Measurements from ENCODE around the gene SYNE2.

- TF ChIP-seq CTCF (IDR thresholded peaks at IDR 0.05) = no peak
- no peak for TF ChIP-seq POLR2A (IDR thresholded peaks at IDR 0.05)
These were observed 364.5 kb downstream of the SYNE2 start for GRCh38 chr14:64217308-64217707.

Measured in prostate gland (tissue), 2 donors.